H1 (cell line): Measurements from ENCODE around the gene PPP2R3C. TPM values are rescaled to one million over a fixed set of nuclear protein-coding genes. Genes with fewer than 3 reads are reported as not detected.

ENCODE experiments used
- CTCF ChIA-PET: fragments of 300-600 bp; sonication (Branson Sonifier 250); formaldehyde crosslinking; loops from one replicate; lab custom pipeline; 2021; ENCODE audit not compliant: partially characterized antibody; lab: Charles Lee
- POLR2A ChIA-PET: fragments of 300-600 bp; sonication (Branson Sonifier 250); formaldehyde crosslinking; loops from one replicate; lab custom pipeline; 2021; ENCODE audit warnings: inconsistent platforms; ENCODE audit not compliant: partially characterized antibody; lab: Charles Lee
- DNase-seq, 2 experiments: peaks; one replicate each; pipeline versions ENCODE4 v3.0.0 to v3.0.0-alpha.2; 2010 to 2022; ENCODE audit warnings: low spot score in 2 of 2, low read depth in 1 of 2, mixed read lengths in 1 of 2
- FAIRE-seq: peaks from 2 replicates; lab custom pipeline; 2011; peaks lifted over from hg19 to GRCh38; lab: Jason Lieb, UNC
- H2AFZ ChIP-seq: 2 replicates; pipeline ENCODE4 v1.8.1; 2012; ENCODE audit warnings: low read length, inconsistent platforms
- H2AK5ac ChIP-seq: 2 replicates; pipeline ENCODE4 v1.6.1; 2013; ENCODE audit warnings: low read depth, low read length
- H2BK120ac ChIP-seq: replicated peaks from 2 replicates; pipeline ENCODE3; 2013; ENCODE audit warnings: low read depth, low read length, inconsistent platforms
- H2BK12ac ChIP-seq: 2 replicates; pipeline ENCODE4 v1.6.1; 2013; ENCODE audit warnings: low read depth, low read length
- H2BK15ac ChIP-seq: 2 replicates; pipeline ENCODE4 v1.6.1; 2013; ENCODE audit warnings: low read length
- H2BK20ac ChIP-seq: 2 replicates; pipeline ENCODE4 v1.6.1; 2013; ENCODE audit warnings: low read length
- H2BK5ac ChIP-seq: 2 replicates; pipeline ENCODE4 v1.6.1; 2013; ENCODE audit warnings: low read depth, low read length
- H3K14ac ChIP-seq: 2 replicates; pipeline ENCODE4 v1.6.1; 2013; ENCODE audit warnings: inconsistent platforms; ENCODE audit not compliant: insufficient read length
- H3K18ac ChIP-seq: 2 replicates; pipeline ENCODE4 v1.6.1; 2013; ENCODE audit warnings: low read length; ENCODE audit errors: extremely low read depth
- H3K23ac ChIP-seq: 2 replicates; pipeline ENCODE4 v1.6.1; 2013; ENCODE audit warnings: inconsistent platforms; ENCODE audit not compliant: insufficient read length
- H3K23me2 ChIP-seq: 2 replicates; pipeline ENCODE4 v1.6.1; 2013; ENCODE audit warnings: low read depth, low read length
- H3K27ac ChIP-seq: 2 replicates; pipeline ENCODE4 v1.6.1; 2011; ENCODE audit warnings: low read depth, low read length, inconsistent platforms
- H3K27me3 ChIP-seq, 4 experiments: replicated peaks in 1 of 4; 1 replicate in 1 of 4; 2 replicates in 3 of 4; pipeline versions ENCODE4 v1.6.1 to v1.8.1; 2011 to 2013; ENCODE audit warnings: low read length in 3 of 4, mild to moderate bottlenecking in 3 of 4, inconsistent platforms in 2 of 4, mixed read lengths in 2 of 4, moderate library complexity in 1 of 4; ENCODE audit not compliant: control insufficient read depth in 3 of 4, insufficient read depth in 3 of 4; ENCODE audit errors: extremely low read depth in 1 of 4
- H3K36me3 ChIP-seq, 4 experiments: 2 replicates each; pipeline versions ENCODE4 v1.6.1 to v1.8.1; 2011 to 2013; ENCODE audit warnings: mild to moderate bottlenecking in 4 of 4, low read length in 3 of 4, moderate library complexity in 2 of 4, control low read depth in 1 of 4, inconsistent platforms in 1 of 4; ENCODE audit not compliant: insufficient read depth in 4 of 4, control insufficient read depth in 2 of 4
- H3K4ac ChIP-seq: replicated peaks from 2 replicates; pipeline ENCODE3; 2013; ENCODE audit warnings: low read length, low read depth, mixed read lengths, inconsistent platforms; ENCODE audit not compliant: insufficient read length
- H3K4me1 ChIP-seq, 4 experiments: replicated peaks in 1 of 4; 1 replicate in 1 of 4; 2 replicates in 3 of 4; pipeline versions ENCODE4 v1.6.1 to v1.8.1; 2011 to 2013; ENCODE audit warnings: low read length in 3 of 4, inconsistent platforms in 2 of 4, mixed read lengths in 1 of 4; ENCODE audit not compliant: insufficient read depth in 4 of 4, control insufficient read depth in 3 of 4
- H3K4me2 ChIP-seq, 2 experiments: 2 replicates each; pipeline versions ENCODE4 v1.6.1 to v1.8.1; 2011 to 2013; ENCODE audit warnings: low read depth in 2 of 2, low read length in 2 of 2, control low read depth in 1 of 2, inconsistent platforms in 1 of 2, mild to moderate bottlenecking in 1 of 2; ENCODE audit not compliant: insufficient read depth in 1 of 2
- H3K4me3 ChIP-seq, 4 experiments: fragments of 200-600, 300-600 bp in 1 of 4; sonication (generic), shearing (Covaris generic), sonication (Bioruptor Twin) in 1 of 4; 2 replicates each; pipeline versions ENCODE4 v1.5.1 to v1.8.1; 2011 to 2016; ENCODE audit warnings: low read length in 4 of 4, low read depth in 3 of 4, control low read depth in 2 of 4, inconsistent platforms in 2 of 4, mild to moderate bottlenecking in 2 of 4, mixed read lengths in 1 of 4, moderate library complexity in 1 of 4; ENCODE audit not compliant: insufficient read depth in 2 of 4; ENCODE audit errors: extremely low read depth in 1 of 4
- H3K56ac ChIP-seq: replicated peaks from 2 replicates; pipeline ENCODE3; 2013; ENCODE audit warnings: low read depth, mild to moderate bottlenecking, mixed read lengths, low read length, inconsistent platforms; ENCODE audit not compliant: insufficient read length
- H3K79me1 ChIP-seq: 2 replicates; pipeline ENCODE4 v1.6.1; 2013; ENCODE audit warnings: low read depth, low read length, control low read depth
- H3K79me2 ChIP-seq, 2 experiments: 2 replicates each; pipeline versions ENCODE4 v1.6.1 to v1.8.1; 2012 to 2013; ENCODE audit warnings: low read length in 2 of 2, mild to moderate bottlenecking in 2 of 2, inconsistent platforms in 1 of 2; ENCODE audit not compliant: insufficient read depth in 2 of 2, control insufficient read depth in 1 of 2
- H3K9ac ChIP-seq, 4 experiments: replicated peaks in 1 of 4; 1 replicate in 1 of 4; 2 replicates in 3 of 4; pipeline versions ENCODE4 v1.6.1 to v1.8.1; 2011 to 2013; ENCODE audit warnings: low read depth in 3 of 4, low read length in 3 of 4, control low read depth in 2 of 4, mild to moderate bottlenecking in 2 of 4, moderate library complexity in 2 of 4, inconsistent platforms in 1 of 4; ENCODE audit errors: extremely low read depth in 1 of 4
- H3K9me3 ChIP-seq, 2 experiments: 2 replicates each; pipeline versions ENCODE4 v1.6.1 to v1.8.1; 2012 to 2013; ENCODE audit warnings: mild to moderate bottlenecking in 2 of 2, moderate library complexity in 2 of 2, control low read depth in 1 of 2, inconsistent platforms in 1 of 2, low read depth in 1 of 2, low read length in 1 of 2, mixed read lengths in 1 of 2; ENCODE audit not compliant: insufficient read depth in 2 of 2
- H4K20me1 ChIP-seq, 2 experiments: replicated peaks in 1 of 2; 2 replicates each; pipeline versions ENCODE3 to v1.8.1; 2011 to 2013; ENCODE audit warnings: inconsistent platforms in 2 of 2, low read length in 2 of 2, mild to moderate bottlenecking in 1 of 2; ENCODE audit not compliant: insufficient read depth in 2 of 2, control insufficient read depth in 1 of 2
- H4K5ac ChIP-seq: 2 replicates; pipeline ENCODE4 v1.6.1; 2013; ENCODE audit warnings: low read length, low read depth, mixed read lengths, inconsistent platforms; ENCODE audit not compliant: insufficient read length
- H4K8ac ChIP-seq: 2 replicates; pipeline ENCODE4 v1.8.0; 2013; ENCODE audit warnings: mild to moderate bottlenecking, moderate library complexity, low read length, inconsistent platforms; ENCODE audit not compliant: insufficient read depth; ENCODE audit errors: extremely low read depth
- H4K91ac ChIP-seq: replicated peaks from 2 replicates; pipeline ENCODE3; 2013; ENCODE audit warnings: low read length, mixed read lengths, inconsistent platforms; ENCODE audit not compliant: insufficient read length
- CBX5 ChIP-seq: fragments of 300-800, 300-1000 bp; sonication (generic); IDR thresholded peaks from 2 replicates; pipeline ENCODE4 v1.7.1; 2016; ENCODE audit warnings: antibody characterized with exemption, low read length, low read depth
- CHD1 ChIP-seq: IDR thresholded peaks from 2 replicates; pipeline ENCODE4 v1.6.1; 2012; ENCODE audit warnings: low read depth, low read length, improper control_type of control experiment
- CHD2 ChIP-seq: IDR thresholded peaks from 2 replicates; pipeline ENCODE4 v1.6.1; 2012; ENCODE audit warnings: low read length, improper control_type of control experiment
- CTBP2 ChIP-seq: IDR thresholded peaks from 2 replicates; pipeline ENCODE4 v1.7.0; 2011; ENCODE audit warnings: borderline replicate concordance, mild to moderate bottlenecking, moderate library complexity, mixed read lengths, low read length; ENCODE audit not compliant: insufficient read depth, insufficient read length
- EZH2 ChIP-seq: fragments of 200-600 bp; sonication (generic); IDR thresholded peaks from 2 replicates; pipeline ENCODE4 v1.7.1; 2012; ENCODE audit warnings: low read depth, mild to moderate bottlenecking, moderate library complexity, low read length, inconsistent platforms; ENCODE audit not compliant: severe bottlenecking
- GABPA ChIP-seq: IDR thresholded peaks from 2 replicates; pipeline ENCODE4 v1.6.1; 2011; ENCODE audit warnings: mild to moderate bottlenecking, low read length, moderate library complexity, borderline replicate concordance; ENCODE audit not compliant: insufficient read depth
- HDAC6 ChIP-seq: IDR thresholded peaks from one replicate; pipeline ENCODE4 v1.7.1; 2012; ENCODE audit warnings: low read depth, mild to moderate bottlenecking, inconsistent platforms, low read length, moderate library complexity
- JUND ChIP-seq: IDR thresholded peaks from 2 replicates; pipeline ENCODE4 v1.6.1; 2011; ENCODE audit warnings: mild to moderate bottlenecking, improper control_type of control experiment, low read length
- KDM5A ChIP-seq: fragments of 200-600 bp; IDR thresholded peaks from 2 replicates; pipeline ENCODE4 v1.7.1; 2012; ENCODE audit warnings: mild to moderate bottlenecking, low read length, inconsistent platforms, mixed read lengths
- POLR2A ChIP-seq, 2 experiments: IDR thresholded peaks; 1 replicate in 1 of 2; 2 replicates in 1 of 2; pipeline ENCODE4 v1.6.1; 2011; ENCODE audit warnings: low read depth in 2 of 2, low read length in 2 of 2, mild to moderate bottlenecking in 2 of 2; ENCODE audit errors: control extremely low read depth in 1 of 2
- POLR2AphosphoS5 ChIP-seq: IDR thresholded peaks from 2 replicates; pipeline ENCODE4 v1.6.1; 2011; ENCODE audit warnings: low read depth, low read length
- RBBP5 ChIP-seq: IDR thresholded peaks from 2 replicates; pipeline ENCODE4 v1.7.1; 2012; ENCODE audit warnings: low read depth, mild to moderate bottlenecking, inconsistent platforms, low read length, moderate library complexity, borderline replicate concordance
- SIN3A ChIP-seq, 2 experiments: IDR thresholded peaks in 1 of 2; conservative IDR thresholded peaks in 1 of 2; 2 replicates each; pipeline ENCODE4 v1.6.1; 2011 to 2012; ENCODE audit warnings: low read length in 2 of 2, improper control_type of control experiment in 1 of 2, low read depth in 1 of 2, mild to moderate bottlenecking in 1 of 2
- SIRT6 ChIP-seq: IDR thresholded peaks from one replicate; pipeline ENCODE4 v1.7.1; 2012; ENCODE audit warnings: low read length, inconsistent platforms
- SP1 ChIP-seq: IDR thresholded peaks from 2 replicates; pipeline ENCODE4 v1.6.1; 2011; ENCODE audit warnings: low read depth, low read length
- TBP ChIP-seq: IDR thresholded peaks from 2 replicates; pipeline ENCODE4 v1.6.1; 2011; ENCODE audit warnings: low read depth, low read length, improper control_type of control experiment
- whole genome bisulfite sequencing, 2 experiments: shearing (Covaris generic) in 1 of 2; methylation state at CpG; one replicate each; pipeline versions ENCODE4 v1.1.6 to v1.1.7; 2013 to 2015; ENCODE audit warnings: low lambda C conversion rate in 2 of 2, mixed read lengths in 2 of 2, inconsistent platforms in 1 of 2, low coverage in 1 of 2, missing lambda C conversion rate in 1 of 2; ENCODE audit not compliant: insufficient replicate concordance in 2 of 2, insufficient coverage in 1 of 2, insufficient read length in 1 of 2; ENCODE audit errors: extremely low coverage in 1 of 2, missing lambda C conversion rate in 1 of 2; 5-methylcytosine and 5-hydroxymethylcytosine counted together
- polyA plus RNA-seq, 7 experiments: library from polyadenylated mRNA; depleted of rRNA in 3 of 7; stranded (reverse) in 5 of 7; unstranded in 2 of 7; fragments of >200 nt in 5 of 7; fragments of 200-250 nt in 2 of 7; gene quantifications; 1 replicate in 5 of 7; 2 replicates in 1 of 7; 4 replicates in 1 of 7; pipeline versions ENCODE4 v1.2.1 to v1.2.3, GENCODE V29; 2011 to 2013; ENCODE audit warnings: missing spikeins in 2 of 7, mixed read lengths in 2 of 7
- total RNA-seq: library from RNA; stranded (reverse); fragmentation: NEBNext Ultra II Directional; extraction: Animal tissue kit (Norgen Biotek cat#: 25700); gene quantifications from 2 replicates; pipeline ENCODE4 v1.2.1, GENCODE V29; 2021

Gene PPP2R3C
- total and polyA plus RNA-seq, 2 of the 8 experiments (the other 6 are each of a cell fraction or from before 2014, with no cell fraction given) = 7.1 to 26.7 TPM

DNA sequence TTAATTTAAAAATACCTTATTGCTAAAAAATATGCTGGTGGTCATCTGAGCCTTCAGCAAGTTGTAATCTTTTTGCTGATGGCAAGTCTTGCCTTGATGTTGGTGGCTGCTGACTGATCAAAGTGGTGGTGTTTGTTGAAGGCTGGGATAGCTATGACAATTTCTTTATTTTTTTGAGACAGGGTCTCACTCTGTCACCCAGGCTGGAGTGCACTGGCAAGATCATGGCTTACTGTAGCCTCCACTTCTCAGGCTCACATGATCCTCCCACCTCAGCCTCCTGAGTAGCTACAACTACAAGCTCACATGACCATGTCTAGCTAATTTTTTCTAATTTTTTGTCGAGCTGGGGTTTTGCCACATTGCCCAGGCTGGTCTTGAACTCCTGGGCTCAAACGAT lies 25.4 kb upstream of the PPP2R3C start:
- Histone ChIP-seq H3K4ac (no peak overlapping the region), H4K8ac (no peak overlapping the region), H2BK5ac (no peak overlapping the region), H3K27ac (no peak overlapping the region), H2BK12ac (no peak overlapping the region), H3K56ac (no peak overlapping the region), H2AFZ (no peak overlapping the region), H2AK5ac (no peak overlapping the region), H3K27me3 (no peaks in the 10 kb centered on the region), H4K5ac (no peak overlapping the region), H3K4me3 (no peak overlapping the region), H3K23ac (no peak overlapping the region), H4K91ac (no peak overlapping the region), H3K4me2 (no peak overlapping the region), H4K20me1 (no peaks in the 10 kb centered on the region), H3K23me2 (no peaks in the 10 kb centered on the region; the same call in 1 of the 2 replicates), H3K36me3 (peaks cover 0 to 4% (median 0%) of the 10 kb centered on the region in 4 experiments; a peak in 2 of 8 replicates), H3K9me3 (peaks cover 0 to under 1% of the 10 kb centered on the region in 2 experiments; a peak in 1 of 4 replicates), H3K4me1 (no peaks in the 10 kb centered on the region), H2BK15ac (no peak overlapping the region), H3K79me1 (no peaks in the 10 kb centered on the region), H3K14ac (no peak overlapping the region), H2BK20ac (no peak overlapping the region), H3K79me2 (peaks cover 0 to 3% of the 10 kb centered on the region in 2 experiments; a peak in 1 of 4 replicates), H3K18ac (no peak overlapping the region), H2BK120ac (no peak overlapping the region), H3K9ac (no peak overlapping the region)
- ChIA-PET CTCF (interaction anchor here (1.3 to 10.8 kb wide), 2 partner anchors 68 to 271 kb away, joined by 3 to 198 read pairs; no protein-coding TSS in a partner anchor), POLR2A (no interaction called here)
- 83% methylated on average over 2 of the region's 2 CpGs; no CpG with 5 or more reads in 1 of the 2 experiments for WGBS, 2 experiments
- DNase-seq = no peak
- no peak for FAIRE-seq
- TF ChIP-seq SIN3A (conservative IDR thresholded peaks at IDR 0.05 in 1 of 2, IDR thresholded peaks at IDR 0.05 in 1 of 2; ENCODE audit: low read depth in 1 of 2, low read length in 2 of 2) (no peak), HDAC6 (no peak), POLR2A (IDR thresholded peaks at IDR 0.05; ENCODE audit: control extremely low read depth in 1 of 2, low read depth in 2 of 2, low read length in 2 of 2) (no peak), SIRT6 (no peak), GABPA (no peak), CHD1 (no peak), KDM5A (no peak), CBX5 (no peak), EZH2 (no peak), RBBP5 (no peak), SP1 (no peak), POLR2AphosphoS5 (no peak), JUND (no peak), CHD2 (no peak), CTBP2 (no peak), TBP (no peak)
